ENCODE measurements around the gene STAMBP. TPM values are rescaled to one million over a fixed set of nuclear protein-coding genes. Genes with fewer than 3 reads are reported as not detected.

The STAMBP gene
- total and polyA plus RNA-seq, 9 of the 15 experiments (the other 6 are each of a cell fraction or from before 2014, with no cell fraction given), result 36.9 to 75.2 (median 48.8) TPM

- TF ChIP-seq ZNF407 (IDR thresholded peaks at IDR 0.05; ENCODE audit: low read depth) (no peak), ELF1 (tag; IDR thresholded peaks at IDR 0.05) (no peak), MITF (IDR thresholded peaks at IDR 0.05) (peak; percentile 87), BRF2 (IDR thresholded peaks at IDR 0.05; ENCODE audit: borderline replicate concordance, insufficient read depth, insufficient read length) (no peak), JUND (IDR thresholded peaks at IDR 0.05; ENCODE audit: borderline replicate concordance, low read depth, low read length) (peak; percentile 16; the same call in 1 of the 2 replicates), JUND (tag; IDR thresholded peaks at IDR 0.05; ENCODE audit: borderline replicate concordance, low read depth, low read length) (no peak; the same call in 2 of the 3 replicates), ZNF561 (CRISPR knock-in tag; conservative IDR thresholded peaks at IDR 0.05) (no peak), SMARCE1 (IDR thresholded peaks at IDR 0.05) (no peak), ZNF165 (CRISPR knock-in tag; IDR thresholded peaks at IDR 0.05; ENCODE audit: borderline replicate concordance) (no peak), ZZZ3 (IDR thresholded peaks at IDR 0.05) (no peak), ZNF124 (CRISPR knock-in tag; IDR thresholded peaks at IDR 0.05) (no peak), FOS (IDR thresholded peaks at IDR 0.05; ENCODE audit: extremely low read depth, insufficient read length) (no peak), ZBTB9 (CRISPR knock-in tag; IDR thresholded peaks at IDR 0.05) (no peak), POLR3A (IDR thresholded peaks at IDR 0.05; ENCODE audit: borderline replicate concordance, extremely low read depth, insufficient read depth, insufficient read length) (no peak), NFRKB (IDR thresholded peaks at IDR 0.05; ENCODE audit: low read depth) (no peak), ZKSCAN1 (IDR thresholded peaks at IDR 0.05; ENCODE audit: low read depth, low read length) (no peak), ZNF778 (CRISPR knock-in tag; IDR thresholded peaks at IDR 0.05) (no peak), MCM7 (IDR thresholded peaks at IDR 0.05) (no peak)
Observed at GRCh38 chr2:73907840-73908452, 79.2 kb downstream of the STAMBP start (continued).
